RWPE1 (cell line): ENCODE data around the gene TUBG1.

Source experiments
- CTCF ChIA-PET: fragments of 350-600 bp; sonication (Branson Sonifier 250); formaldehyde crosslinking; extraction: SDS; loops from one replicate; lab custom pipeline; 2021; lab: Yijun Ruan, JAX
- POLR2A ChIA-PET: fragments of 400-600 bp; formaldehyde crosslinking; extraction: SDS; loops from one replicate; lab custom pipeline; 2020; ENCODE audit warnings: antibody characterized with exemption; ENCODE audit not compliant: low non-redundant PET; lab: Yijun Ruan, JAX
- DNase-seq: peaks from one replicate; pipeline ENCODE4 v3.0.0; 2012; ENCODE audit warnings: low spot score
- H3K27ac ChIP-seq: fragments of 450-650 bp; 2 replicates; pipeline ENCODE4 v1.5.1; 2017
- TF ChIP-seq, protein P1 (sequence below): fragments of 450-650 bp; conservative IDR thresholded peaks from 2 replicates; pipeline ENCODE4 v1.5.1; 2017; ENCODE audit warnings: low read depth, mild to moderate bottlenecking

The TUBG1 gene

DNA sequence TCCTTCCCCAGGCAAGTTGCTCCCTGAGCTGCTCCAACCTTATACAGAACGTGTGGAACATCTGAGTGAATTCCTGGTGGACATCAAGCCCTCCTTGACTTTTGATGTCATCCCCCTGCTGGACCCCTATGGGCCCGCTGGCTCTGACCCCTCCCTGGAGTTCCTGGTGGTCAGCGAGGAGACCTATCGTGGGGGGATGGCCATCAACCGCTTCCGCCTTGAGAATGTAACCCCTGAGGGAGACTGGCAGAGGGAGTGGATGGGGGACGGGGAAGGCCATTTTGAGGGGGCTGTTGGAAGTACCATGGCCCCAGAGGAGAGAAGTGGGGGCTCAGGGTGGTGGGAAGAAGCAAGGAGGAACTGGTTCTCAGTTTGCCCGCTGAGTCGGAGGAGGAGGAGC, 45.5 kb upstream of the TUBG1 start:
- no peak for DNase-seq
- ChIA-PET POLR2A (interaction anchor here (0.7 kb wide), 1 partner anchor 113 kb away, joined by 4 read pairs; no protein-coding TSS in a partner anchor), CTCF (no interaction called here)
- TF ChIP-seq, protein P1, sequence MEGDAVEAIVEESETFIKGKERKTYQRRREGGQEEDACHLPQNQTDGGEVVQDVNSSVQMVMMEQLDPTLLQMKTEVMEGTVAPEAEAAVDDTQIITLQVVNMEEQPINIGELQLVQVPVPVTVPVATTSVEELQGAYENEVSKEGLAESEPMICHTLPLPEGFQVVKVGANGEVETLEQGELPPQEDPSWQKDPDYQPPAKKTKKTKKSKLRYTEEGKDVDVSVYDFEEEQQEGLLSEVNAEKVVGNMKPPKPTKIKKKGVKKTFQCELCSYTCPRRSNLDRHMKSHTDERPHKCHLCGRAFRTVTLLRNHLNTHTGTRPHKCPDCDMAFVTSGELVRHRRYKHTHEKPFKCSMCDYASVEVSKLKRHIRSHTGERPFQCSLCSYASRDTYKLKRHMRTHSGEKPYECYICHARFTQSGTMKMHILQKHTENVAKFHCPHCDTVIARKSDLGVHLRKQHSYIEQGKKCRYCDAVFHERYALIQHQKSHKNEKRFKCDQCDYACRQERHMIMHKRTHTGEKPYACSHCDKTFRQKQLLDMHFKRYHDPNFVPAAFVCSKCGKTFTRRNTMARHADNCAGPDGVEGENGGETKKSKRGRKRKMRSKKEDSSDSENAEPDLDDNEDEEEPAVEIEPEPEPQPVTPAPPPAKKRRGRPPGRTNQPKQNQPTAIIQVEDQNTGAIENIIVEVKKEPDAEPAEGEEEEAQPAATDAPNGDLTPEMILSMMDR = no peak
- H3K27ac ChIP-seq = peak overlapping the region; percentile 89

DNA sequence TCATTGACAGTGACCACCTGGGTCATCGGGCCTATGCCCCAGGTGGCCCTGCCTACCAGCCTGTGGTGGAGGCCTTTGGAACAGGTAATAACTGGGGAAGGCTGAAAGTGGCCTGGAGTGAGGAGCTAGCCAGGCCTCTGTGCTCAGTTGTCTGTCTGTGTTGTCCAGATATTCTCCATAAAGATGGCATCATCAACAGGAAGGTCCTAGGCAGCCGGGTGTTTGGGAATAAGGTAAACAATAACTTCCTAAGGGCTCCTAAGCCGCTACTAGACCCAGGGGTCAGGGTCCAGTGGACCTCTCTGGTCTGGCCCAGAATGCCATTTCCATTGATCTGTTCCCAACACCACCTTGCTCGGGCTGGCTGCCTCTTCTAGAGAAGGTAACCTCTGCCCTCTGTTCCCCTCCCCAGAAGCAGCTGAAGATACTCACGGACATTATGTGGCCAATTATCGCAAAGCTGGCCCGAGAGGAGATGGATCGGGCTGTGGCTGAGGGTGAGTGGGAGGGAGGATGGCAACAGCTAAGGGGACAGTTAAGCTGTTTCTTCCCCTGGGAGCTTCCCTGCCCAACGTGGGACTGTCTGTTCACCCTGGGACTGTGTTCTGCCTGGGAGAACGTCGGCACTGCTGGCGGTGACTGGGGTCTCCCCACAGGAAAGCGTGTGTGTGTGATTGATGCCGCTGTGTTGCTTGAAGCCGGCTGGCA, 44.5 kb upstream of the TUBG1 start:
- TF ChIP-seq, protein P1 = no peak
- no peak for DNase-seq
- POLR2A ChIA-PET = interaction anchor here (0.5 kb wide), 1 partner anchor 11 kb away, joined by 4 read pairs; no protein-coding TSS in a partner anchor
- CTCF ChIA-PET = no interaction called here
- peak overlapping the region; percentile 89 for H3K27ac ChIP-seq

DNA sequence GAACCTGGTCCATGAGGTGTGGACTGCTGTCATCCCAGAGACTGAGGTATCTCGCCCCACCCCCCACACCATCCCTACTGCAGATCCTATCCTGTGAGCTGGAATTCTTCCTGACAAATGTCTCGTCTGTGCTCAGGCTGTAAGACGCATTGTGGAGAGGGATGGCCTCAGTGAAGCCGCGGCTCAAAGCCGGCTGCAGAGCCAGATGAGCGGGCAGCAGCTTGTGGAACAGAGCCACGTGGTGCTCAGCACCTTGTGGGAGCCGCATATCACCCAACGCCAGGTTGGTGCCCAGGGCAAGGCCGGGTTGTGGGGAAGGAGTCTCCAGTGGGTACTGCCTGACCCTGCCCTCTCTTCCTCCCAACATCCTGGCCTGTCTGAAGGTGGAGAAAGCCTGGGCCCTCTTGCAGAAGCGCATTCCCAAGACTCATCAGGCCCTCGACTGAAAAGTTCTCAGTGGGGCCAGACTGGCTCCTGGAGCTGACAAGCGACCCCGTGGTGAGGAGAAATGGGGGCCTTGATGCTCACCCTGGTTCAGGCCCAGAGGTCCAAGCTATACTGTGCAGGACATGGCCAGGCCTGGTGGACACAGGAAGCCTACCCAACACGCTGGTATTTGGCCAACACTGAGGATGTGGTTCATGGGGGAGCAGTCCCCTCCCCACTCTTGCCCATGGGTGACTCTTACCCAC, 43.8 kb upstream of the TUBG1 start:
- ChIA-PET POLR2A (no interaction called here), CTCF (interaction anchor here (0.6 to 1.4 kb wide), 2 partner anchors 18 to 1103 kb away, joined by 3 read pairs; no protein-coding TSS in a partner anchor)
- DNase-seq = no peak
- TF ChIP-seq, protein P1 = no peak
- peak overlapping the region; percentile 89 for H3K27ac ChIP-seq

DNA sequence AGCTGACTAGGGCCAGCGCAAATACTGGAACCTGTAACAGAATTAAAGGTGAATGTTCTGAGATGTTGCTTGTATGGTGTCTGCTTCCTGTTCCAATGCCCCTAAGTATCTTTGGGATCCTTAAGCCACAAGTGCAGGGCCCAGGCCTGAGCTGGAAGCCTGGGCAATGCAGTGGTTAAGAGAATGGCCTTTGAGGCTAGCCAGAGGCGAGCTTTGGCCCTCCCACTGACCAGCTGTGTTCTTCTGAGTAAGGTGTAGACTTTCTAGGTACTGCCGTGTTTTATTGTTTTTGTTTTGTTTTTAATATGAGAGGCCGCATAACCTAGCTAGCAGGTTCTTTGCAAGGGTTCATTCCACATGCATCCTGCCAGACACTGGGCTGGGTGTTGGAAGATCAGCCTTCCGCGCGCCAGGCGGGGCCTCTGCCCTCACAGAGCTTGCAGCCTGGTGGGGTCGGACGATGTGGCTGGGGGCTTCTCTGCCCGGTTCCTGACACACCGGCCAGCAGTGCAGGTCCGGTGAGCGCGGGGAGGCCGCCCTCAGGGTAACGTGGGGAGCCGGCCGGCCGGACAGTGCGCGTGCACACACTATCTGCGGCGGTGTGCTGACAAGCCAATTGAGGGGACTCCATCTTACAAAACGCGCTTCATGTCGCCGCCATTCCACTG, 43.1 kb upstream of the TUBG1 start:
- POLR2A ChIA-PET = no interaction called here
- TF ChIP-seq, protein P1 = no peak
- H3K27ac ChIP-seq = peak overlapping the region; percentile 89
- no peak for DNase-seq
- CTCF ChIA-PET = interaction anchor here (0.6 to 1.4 kb wide), 2 partner anchors 17 to 1102 kb away, joined by 3 read pairs; no protein-coding TSS in a partner anchor

DNA sequence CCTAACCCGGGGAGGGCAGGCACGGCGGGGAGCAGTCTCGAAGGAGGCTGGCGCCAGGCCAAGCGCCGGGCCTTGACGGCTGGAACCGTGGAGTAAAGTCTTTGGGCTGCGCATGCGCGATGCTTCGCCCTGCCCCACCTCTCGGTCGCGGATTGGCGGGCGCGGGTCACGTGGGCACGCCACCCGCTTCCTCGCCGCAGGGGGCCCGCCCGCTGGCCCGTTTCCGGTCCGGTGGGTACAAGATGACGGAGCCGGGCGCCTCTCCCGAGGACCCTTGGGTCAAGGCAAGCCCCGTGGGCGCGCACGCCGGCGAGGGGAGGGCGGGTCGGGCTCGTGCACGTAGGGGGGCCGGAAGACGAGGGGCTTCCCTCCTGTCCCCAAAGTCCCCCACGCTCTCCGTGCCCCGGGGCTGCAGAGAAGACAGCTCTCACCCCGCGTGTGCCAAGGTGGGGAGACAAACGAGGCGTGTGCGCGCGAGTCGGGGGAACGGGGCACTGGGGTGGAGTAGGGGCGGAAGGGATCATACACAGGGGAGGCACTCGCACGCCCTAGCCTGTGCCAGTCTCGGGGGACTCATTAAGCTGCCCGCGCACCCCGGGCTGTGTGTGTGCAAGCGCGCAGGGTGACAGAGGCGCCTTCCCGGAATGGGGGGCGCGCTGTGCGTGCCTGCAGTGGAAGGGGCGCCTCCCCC, 42.5 kb upstream of the TUBG1 start, which contains the start of gene MLX:
MLX (plus strand) TSS at position 218 of the 691 bp plus-strand sequence; CDS start at position 243, 25 bp downstream.
- ChIA-PET POLR2A (no interaction called here), CTCF (interaction anchor here (0.6 to 1.4 kb wide), 4 partner anchors 16 to 197 kb away, joined by 3 to 5 read pairs (median 3); no protein-coding TSS in a partner anchor)
- H3K27ac ChIP-seq = peak within 1 kb of the TSS; percentile 89
- DNase-seq = peak; percentile 100
- TF ChIP-seq, protein P1 = no peak
